Renal cortical epithelial cell (primary cell): Measurements from ENCODE around the gene GGTLC2. TPM values are rescaled to one million over a fixed set of nuclear protein-coding genes. Genes with fewer than 3 reads are reported as not detected.

Experiments used
- DNase-seq: peaks from one replicate; pipeline ENCODE4 v3.0.0-alpha.2; 2011; ENCODE audit warnings: low read depth
- total RNA-seq: library from RNA; depleted of rRNA; stranded (reverse); fragments of >200 nt; gene quantifications from 2 replicates; pipeline ENCODE4 v1.2.3, GENCODE V29; 2014

Gene GGTLC2
- total RNA-seq, 1 donor from 2014 or later: not detected

GRCh38 chr22:22691716-22692701, 47.6 kb downstream of the GGTLC2 start:
- peak; percentile 94 for DNase-seq

GRCh38 chr22:22692707-22693530, 48.5 kb downstream of the GGTLC2 start:
- peak; percentile 87 for DNase-seq

GRCh38 chr22:22693531-22693884, 49.1 kb downstream of the GGTLC2 start:
- no peak for DNase-seq

GRCh38 chr22:22694106-22694505, 49.7 kb downstream of the GGTLC2 start:
- DNase-seq: no peak

- no peak for DNase-seq
Measured at GRCh38 chr22:22696104-22696503, 51.7 kb downstream of the GGTLC2 start.

Other genes starting within 250 kb of the GGTLC2 start
- gene ZNF280B, start 135.9 kb upstream of the GGTLC2 start, total RNA-seq: 0.87 and 1.9 TPM in 2 replicates
- not detected in 2 replicates for gene ZNF280A, start 124.3 kb upstream of the GGTLC2 start, total RNA-seq
- gene PRAME, start 85.3 kb upstream of the GGTLC2 start, total RNA-seq: 3.6 and 5.3 TPM in 2 replicates
- not detected in 2 replicates for gene IGLL5, start 243.2 kb downstream of the GGTLC2 start, total RNA-seq